NCI-H524 (cell line): Measurements from ENCODE around the gene MAPK8.
"Not testable (repeated sequence)": the region's sequence is repeated elsewhere in the genome, so short reads cannot be mapped to it uniquely, and the experiment has no call there.

ENCODE experiments used
- DNase-seq, 2 experiments: peaks; one replicate each; lab custom pipeline; 2025; lab: John Stamatoyannopoulos, UW

MAPK8 gene

GRCh38 chr10:48306265-48306869 is at the start of gene MAPK8:
TSS of gene MAPK8 (plus strand) at chr10:48306677. CDS start at chr10:48401661, 94,984 bp downstream.
- peak; percentile 25 to 67 for DNase-seq

GRCh38 chr10:48257407-48257961 is 49.0 kb upstream of the MAPK8 start:
- no peak for DNase-seq

DNA sequence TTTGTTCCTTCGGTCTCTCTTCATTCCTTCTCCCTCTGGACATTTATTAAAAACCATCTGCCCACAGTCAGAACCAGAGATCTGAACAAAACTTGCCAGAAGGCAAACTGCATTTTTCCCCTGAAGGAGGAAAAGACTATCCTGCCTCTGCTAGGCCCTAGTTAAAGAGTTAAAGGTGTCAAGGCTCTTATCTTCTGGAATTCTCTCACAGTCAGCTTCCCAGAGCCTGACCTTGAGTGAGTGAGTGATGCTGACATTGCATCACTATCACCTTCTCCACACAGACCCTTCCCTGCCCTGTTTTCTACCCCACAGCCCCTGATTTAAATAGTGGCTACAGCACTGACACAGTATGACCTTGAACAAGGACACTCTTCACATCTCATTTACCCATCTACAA is 48.4 kb upstream of the MAPK8 start:
- DNase-seq, result no peak

- no peak for DNase-seq
Measured at GRCh38 chr10:48266528-48266927, 39.9 kb upstream of the MAPK8 start.

GRCh38 chr10:48271047-48271730 is 35.3 kb upstream of the MAPK8 start:
- no peak for DNase-seq

GRCh38 chr10:48272682-48273081 is 33.8 kb upstream of the MAPK8 start:
- no peak for DNase-seq

GRCh38 chr10:48273741-48274140 is 32.7 kb upstream of the MAPK8 start:
- DNase-seq, result no peak

GRCh38 chr10:48274636-48275035 is 31.8 kb upstream of the MAPK8 start, which contains the start of gene FRMPD2:
TSS of gene FRMPD2 (minus strand) at chr10:48274696. CDS start at chr10:48274567, 129 bp downstream.
- DNase-seq, result peak in 1 of 2 experiments; percentile 75

DNA sequence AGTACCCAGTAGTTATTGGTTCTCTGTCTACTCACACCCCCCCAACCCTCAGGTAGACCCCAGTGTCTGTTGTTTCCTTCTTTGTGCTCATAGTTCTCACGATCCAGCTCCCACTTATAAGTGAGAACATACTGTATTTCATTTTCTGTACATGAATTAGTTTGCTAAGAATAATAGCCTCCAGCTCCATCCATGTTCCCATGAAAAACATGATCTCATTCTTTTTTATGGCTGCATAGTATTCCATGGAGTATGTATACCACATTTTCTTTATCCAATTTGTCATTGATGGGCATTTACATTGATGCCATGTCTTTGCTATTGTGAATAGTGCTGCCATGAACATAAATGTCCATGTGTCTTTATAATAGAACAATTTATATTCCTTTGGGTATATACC is 29.4 kb upstream of the MAPK8 start:
- no peak for DNase-seq

GRCh38 chr10:48279081-48279751 is 27.3 kb upstream of the MAPK8 start:
- DNase-seq, result no peak

DNA sequence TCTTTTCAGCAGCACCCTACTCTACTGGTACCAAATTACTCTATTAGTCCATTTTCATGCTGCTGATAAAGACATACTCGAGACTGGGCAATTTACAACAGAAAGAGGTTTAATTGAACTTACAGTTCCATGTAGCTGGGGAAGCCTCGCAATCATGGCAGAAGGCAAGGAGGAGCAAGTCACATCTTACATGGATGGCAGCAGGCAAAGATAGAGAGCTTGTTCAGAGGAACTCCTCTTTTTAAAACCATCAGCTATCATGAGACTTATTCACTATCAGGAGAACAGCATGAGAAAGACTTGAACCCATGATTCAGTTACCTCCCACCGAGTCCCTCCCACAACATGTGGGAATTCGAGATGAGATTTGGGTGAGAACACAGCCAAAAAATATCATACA is 24.8 kb upstream of the MAPK8 start:
- DNase-seq, result not testable (repeated sequence)

- no peak for DNase-seq
Measured at GRCh38 chr10:48282829-48283228, 23.6 kb upstream of the MAPK8 start.

DNA sequence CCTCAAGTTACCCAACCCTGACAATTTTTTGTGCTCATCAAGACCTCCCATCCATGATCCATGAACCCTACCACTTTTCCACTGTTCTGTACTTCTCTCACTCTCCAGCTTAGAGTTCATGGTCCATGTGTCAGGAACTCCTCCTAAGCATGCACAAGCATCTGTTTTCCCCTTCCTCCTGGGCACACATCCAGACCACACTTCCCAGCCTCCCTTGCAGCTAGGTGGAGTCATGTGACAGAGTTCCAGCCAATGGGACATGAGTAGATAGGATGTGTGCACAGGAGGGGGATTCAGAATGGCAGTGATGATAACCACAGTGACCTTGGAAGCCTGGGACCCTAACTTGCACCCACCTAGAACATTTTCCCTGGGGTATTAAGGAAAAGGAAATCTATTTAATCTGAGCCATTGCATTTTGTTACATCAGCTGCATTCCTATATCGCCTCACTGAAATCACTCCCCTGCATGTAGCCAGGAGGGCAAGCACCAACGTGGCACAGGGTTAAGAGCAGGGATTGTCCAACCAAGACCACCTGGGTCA is 22.4 kb upstream of the MAPK8 start:
- no peak for DNase-seq

GRCh38 chr10:48284811-48285210 is 21.7 kb upstream of the MAPK8 start:
- no peak for DNase-seq

- DNase-seq, result peak; percentile 37 to 71
Measured at GRCh38 chr10:48285710-48286109, 20.8 kb upstream of the MAPK8 start.

DNA sequence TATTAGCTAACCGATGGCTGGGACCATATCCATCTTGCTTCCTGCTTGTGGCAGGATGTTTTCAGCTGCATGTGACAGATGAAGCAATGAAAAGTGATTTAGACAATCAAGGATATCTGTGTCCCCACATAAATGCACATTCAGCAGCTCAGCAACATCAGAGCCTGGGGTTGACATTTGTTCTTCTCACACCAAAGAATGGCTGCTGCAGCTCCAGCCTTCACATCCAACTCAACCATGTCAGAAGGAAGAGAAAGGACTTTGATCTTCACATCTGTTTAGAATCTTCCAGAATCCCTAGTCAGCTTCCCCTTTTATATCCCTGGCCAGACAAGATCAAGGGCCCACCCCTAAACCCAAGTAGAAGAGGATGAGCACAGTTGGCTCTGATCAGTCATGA is 20.1 kb upstream of the MAPK8 start:
- DNase-seq, result no peak

- peak; percentile 44 to 85 for DNase-seq
Measured at GRCh38 chr10:48287417-48288391, 18.8 kb upstream of the MAPK8 start.

DNA sequence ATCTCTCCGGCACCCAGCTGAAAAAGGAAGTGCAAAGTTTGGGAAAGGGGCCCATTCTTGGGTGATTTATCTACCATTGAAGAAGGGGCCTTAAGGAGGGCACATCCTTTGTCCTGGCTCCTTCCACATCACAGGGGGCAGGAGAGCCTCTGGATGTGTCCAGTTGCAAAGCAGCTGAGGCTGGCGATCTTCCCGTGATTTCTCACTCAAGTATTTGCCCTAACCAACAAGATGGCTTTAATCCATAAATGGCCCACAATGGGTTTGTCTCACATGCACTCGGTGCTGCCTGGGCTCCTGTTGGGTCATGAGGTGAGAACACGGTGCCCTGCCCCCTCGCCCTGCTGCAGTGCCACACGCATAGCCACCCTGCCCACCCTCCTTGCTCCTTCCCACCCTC is 17.8 kb upstream of the MAPK8 start:
- no peak for DNase-seq

DNA sequence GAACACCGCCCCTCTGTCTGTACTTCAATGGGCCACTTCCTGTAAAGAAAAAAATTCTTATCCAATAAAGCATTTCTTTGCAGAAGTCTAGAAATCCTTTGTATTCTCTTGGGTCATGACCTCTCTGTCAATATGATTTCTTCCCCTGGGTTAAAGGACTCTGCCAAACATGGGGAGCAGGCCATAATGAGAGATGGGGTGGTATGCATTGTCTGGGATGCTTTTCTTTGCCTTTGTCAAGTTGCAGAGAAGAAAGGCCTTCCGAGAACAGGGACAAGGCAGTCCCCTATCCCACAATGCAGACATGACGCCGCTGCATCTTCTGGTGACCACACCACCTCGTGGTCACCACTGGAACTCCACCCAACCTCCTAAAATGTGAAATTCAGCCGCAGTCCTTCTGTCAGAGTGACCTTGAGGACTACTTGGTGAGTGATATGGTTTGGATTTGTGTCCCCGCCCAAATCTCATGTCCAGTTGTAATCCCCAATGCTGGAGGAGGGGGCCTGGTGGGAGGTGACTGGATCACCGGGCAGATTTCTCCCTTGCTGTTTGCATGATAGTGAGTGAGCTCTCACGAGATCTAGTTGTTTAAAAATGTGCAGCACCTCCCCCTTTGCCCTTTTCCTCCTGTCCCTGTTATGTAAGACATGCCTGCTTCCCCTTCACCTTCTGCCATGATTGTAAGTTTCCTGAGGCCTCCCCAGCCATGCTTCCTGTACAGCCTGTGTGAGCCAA is 16.8 kb upstream of the MAPK8 start:
- peak in 1 of 2 experiments; percentile 57 for DNase-seq

- DNase-seq, result no peak
Measured at GRCh38 chr10:48290286-48290685, 16.2 kb upstream of the MAPK8 start.

DNA sequence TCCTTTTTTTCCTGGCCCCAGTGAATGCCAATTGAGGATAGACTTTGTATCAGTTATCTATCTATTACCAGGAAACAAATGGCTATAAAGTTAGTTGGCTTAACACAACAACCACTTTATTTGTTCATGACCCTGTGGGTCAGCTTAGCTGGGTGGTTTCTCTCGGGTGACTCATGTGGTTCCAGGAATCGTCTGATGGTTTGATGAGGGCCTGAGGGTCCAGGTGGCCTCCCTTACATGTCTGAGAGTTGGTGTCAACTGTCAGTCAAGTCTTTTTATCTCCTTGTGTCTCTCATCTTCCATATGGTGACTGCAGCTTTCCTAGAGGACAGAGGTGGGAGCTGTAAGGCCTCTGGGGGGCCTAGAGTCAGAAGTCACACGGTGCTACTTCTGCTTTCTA is 15.3 kb upstream of the MAPK8 start:
- peak in 1 of 2 experiments; percentile 24 for DNase-seq
